Activated effector memory CD4-positive, alpha-beta T cell treated with Interleukin-2 at 50 U/mL for 16 hours (primary cell): Measurements from ENCODE around the gene C2CD4D.

Source experiments
- DNase-seq: peaks from one replicate; pipeline ENCODE4 v3.0.0-alpha.2; 2020

C2CD4D gene

DNA sequence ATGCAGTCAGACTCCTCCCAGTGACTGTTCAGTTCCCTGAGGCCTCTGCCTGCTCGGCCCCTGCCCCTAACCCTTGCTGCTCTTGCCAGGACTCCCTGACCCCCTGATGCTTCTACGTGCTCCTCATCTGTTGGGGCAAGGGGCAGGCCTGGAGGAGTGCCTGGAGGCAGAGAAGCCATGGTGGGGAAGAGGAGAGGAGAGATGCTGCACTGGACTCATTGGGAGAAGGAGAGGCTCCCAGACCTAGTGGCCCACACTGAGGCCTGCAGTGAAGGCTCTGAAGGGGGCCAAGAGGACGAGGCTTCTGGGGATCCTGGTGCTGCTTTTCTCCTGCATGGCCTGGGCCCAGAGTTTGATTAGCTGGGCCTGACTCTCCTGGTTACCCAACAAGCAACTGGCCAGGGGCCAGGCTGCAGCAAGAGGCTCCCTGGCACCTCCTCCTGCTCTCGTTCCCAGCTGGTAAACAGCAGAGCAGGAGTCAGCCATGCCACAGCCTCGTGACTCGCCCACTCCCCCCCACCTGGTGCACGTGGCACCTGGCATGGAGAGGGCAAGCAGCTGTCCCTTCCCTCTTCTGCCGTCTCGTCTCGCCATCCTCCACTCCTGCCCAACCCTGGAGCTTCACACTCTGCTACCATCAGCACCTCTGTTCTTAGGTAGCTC lies 7.2 kb downstream of the C2CD4D start:
- DNase-seq = no peak

GRCh38 chr1:151831605-151832004 lies 8.0 kb downstream of the C2CD4D start, which contains the start of gene RORC:
Gene RORC, minus strand, starts transcription at chr1:151831802. Its CDS starts 38 bp downstream, at chr1:151831764.
- DNase-seq = no peak

DNA sequence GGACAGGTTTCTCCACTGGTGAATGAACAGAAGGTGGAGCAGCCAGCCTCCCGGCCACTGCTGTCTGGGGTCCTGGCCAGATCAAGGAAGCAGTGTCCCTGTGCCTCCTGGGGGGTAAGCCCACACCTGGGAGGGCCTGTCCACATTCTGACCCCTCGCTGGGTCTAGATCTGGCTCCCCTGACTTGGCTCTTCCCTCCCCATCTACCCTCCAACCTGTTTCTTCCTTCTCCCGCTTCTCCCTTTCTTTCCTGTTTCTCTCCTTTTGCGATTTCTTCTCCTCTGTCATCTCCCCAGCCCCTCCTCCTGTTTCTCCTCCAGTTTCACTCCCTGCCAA lies 8.4 kb downstream of the C2CD4D start:
- DNase-seq = no peak

DNA sequence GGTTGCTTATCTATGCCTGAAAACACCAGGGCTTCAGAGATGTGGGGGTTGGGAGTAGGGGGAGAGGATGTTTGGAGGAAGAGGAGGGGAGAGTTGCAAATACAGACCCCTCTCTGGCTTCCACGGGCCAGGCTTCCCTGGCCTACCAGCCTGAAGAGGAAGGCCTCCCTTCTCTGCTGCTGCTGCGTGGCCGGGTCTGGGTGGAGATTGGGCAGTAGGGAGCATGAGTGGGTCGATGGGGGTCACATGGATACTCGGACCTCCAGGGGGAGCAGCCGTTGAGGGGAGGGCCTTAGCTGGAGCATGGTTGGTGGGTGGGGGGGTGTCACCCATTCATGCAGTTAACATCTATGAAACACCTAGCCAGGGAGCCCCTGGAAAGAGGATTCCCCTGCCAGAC lies 9.6 kb downstream of the C2CD4D start:
- DNase-seq = no peak

GRCh38 chr1:151829352-151830046 lies 10.1 kb downstream of the C2CD4D start:
- no peak for DNase-seq

- DNase-seq = no peak
Measured at GRCh38 chr1:151828921-151829320, 10.7 kb downstream of the C2CD4D start.

DNA sequence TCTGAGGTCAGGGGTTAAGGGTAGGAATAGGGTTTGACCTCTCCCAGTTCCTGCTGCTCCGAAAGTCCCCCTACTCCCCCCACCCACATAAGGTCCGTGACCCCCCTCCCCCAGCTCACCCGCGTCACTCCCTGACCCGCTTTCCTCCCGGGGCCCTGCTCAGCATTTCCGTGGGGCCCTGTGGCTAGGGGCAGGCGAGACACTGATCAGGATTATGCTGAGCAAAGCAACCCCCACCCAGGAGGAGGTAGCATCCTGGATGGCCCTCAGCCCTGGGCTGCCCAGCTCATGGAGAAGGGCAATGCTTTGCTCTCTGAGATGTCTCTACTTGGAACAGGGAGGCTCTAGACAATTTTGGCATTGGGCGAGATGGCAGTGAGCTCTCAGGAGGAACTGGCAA lies 11.8 kb downstream of the C2CD4D start:
- DNase-seq = no peak

- no peak for DNase-seq
Measured at GRCh38 chr1:151825751-151826660, 13.6 kb downstream of the C2CD4D start.

DNA sequence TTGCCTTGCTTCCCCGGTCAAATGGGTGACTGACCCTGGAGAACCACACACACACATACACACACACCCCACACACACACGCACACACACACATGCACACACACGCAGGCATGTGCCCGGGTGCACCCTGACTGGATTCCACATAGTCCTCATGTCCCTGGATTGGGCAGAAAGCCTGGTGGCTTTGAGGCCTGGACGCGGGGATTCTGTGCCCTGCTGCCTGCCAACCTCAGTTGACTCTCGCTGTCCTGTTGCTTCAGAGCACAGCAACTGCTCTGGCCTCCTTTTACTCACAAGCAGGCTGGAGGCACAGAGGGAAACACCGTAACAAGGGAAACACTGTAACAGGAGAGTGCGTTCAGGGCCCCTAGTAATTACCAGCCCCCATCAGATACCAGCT lies 14.4 kb downstream of the C2CD4D start:
- no peak for DNase-seq

DNA sequence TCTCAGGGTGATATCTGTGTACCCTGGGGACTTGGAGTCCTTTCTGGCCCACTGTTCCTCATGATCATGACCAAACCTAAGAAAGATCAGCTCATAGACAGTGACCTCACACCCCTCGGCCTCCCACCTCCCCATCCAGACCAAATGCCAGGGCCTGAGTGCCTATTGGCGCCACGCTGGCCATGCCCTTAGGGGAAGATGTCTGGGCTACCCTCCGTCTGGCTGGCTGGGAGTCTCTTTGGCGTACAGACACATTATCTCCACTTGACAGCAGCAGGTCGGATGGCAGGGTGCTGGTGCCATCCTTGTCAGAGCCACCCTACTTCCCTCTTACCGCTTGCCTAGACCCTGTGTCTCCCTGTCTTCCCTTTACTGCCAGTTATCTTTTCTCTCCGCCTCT lies 16.4 kb downstream of the C2CD4D start:
- no peak for DNase-seq

GRCh38 chr1:151822404-151822803 lies 17.2 kb downstream of the C2CD4D start:
- DNase-seq = no peak

GRCh38 chr1:151820940-151821339 lies 18.7 kb downstream of the C2CD4D start:
- DNase-seq = no peak

DNA sequence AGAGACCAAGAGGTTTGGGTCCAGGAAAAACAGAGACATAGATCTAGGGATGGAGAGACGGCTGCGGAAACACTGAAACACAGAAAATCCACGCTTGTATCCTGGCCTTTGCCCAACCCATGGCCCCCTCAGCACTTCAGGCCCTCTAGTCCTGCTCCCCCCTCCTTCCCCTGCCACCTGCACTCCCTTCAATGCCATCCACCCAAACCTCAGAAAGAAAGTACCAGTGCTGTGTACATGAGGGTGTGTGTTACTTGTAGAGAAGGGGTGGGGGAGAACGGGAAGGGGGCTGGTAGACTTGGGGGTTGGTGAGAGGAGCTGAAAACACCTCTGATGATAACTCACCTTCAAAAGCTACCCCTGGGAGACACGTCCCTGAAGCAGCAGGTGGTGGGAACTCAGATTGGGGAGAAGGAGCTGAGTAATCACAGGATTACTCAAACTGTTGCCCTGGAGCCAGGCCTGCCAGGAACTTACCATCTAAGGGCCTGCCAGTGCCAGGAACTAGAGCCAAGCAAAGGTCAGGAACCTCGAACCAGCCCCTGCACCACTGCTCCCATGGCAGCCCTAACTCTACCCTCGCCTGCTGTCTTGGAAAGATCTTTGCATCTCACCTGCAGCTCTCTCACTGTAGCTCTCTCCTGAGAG lies 19.5 kb downstream of the C2CD4D start:
- DNase-seq = no peak

DNA sequence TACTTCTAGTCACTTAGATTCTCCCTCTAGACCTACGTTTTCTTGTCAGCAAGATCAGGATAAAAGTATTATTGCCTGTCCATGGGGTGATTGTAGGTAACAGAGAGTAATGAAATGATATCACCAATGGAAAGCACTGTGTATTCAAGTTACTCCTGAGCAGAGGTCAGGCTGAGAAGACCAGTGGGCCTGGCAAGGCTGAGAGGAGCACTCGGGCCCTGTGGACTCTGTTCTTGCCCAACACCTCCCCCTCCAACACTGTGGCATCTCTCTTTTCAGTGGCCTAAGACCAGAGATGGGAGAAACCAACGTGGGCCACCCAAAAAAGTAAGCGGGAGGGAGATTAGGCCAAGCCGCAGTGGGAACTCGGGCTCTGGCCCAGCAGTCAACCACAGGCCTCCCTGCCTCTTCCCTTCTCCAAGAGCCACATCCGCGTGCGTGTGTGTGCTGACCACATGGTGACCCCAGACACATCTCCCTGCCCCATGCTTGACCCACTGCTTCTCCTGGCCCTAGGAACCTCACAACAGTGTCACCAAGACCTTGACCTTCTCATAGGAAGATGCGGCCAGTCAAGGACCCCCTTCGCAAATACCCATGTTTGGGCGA lies 20.3 kb downstream of the C2CD4D start:
- no peak for DNase-seq

DNA sequence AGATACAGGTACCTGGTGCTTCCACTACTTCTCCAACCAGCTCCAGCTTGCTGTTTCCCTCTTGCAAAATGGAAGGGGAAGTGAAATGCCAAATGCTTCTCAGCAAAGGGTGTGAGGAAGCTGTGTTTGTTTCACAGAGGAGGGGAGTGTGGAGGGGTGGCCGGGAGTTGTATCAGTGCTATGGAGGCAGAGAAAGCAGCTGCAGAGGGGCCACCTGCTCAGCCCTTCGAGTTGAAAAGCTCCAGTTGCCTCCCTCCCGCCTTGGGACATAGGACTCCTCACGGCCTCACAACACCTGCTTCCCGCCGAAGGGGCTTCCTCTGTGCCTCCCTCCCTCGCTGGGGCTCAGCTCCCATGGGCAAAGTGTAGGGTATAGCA lies 22.3 kb downstream of the C2CD4D start:
- DNase-seq = no peak

GRCh38 chr1:151816548-151817352 lies 22.9 kb downstream of the C2CD4D start:
- DNase-seq = no peak

GRCh38 chr1:151815716-151816327 lies 23.8 kb downstream of the C2CD4D start:
- DNase-seq = peak; percentile 66

GRCh38 chr1:151814971-151815545 lies 24.6 kb downstream of the C2CD4D start:
- no peak for DNase-seq

- no peak for DNase-seq
Measured at GRCh38 chr1:151814426-151814825, 25.2 kb downstream of the C2CD4D start.

DNA sequence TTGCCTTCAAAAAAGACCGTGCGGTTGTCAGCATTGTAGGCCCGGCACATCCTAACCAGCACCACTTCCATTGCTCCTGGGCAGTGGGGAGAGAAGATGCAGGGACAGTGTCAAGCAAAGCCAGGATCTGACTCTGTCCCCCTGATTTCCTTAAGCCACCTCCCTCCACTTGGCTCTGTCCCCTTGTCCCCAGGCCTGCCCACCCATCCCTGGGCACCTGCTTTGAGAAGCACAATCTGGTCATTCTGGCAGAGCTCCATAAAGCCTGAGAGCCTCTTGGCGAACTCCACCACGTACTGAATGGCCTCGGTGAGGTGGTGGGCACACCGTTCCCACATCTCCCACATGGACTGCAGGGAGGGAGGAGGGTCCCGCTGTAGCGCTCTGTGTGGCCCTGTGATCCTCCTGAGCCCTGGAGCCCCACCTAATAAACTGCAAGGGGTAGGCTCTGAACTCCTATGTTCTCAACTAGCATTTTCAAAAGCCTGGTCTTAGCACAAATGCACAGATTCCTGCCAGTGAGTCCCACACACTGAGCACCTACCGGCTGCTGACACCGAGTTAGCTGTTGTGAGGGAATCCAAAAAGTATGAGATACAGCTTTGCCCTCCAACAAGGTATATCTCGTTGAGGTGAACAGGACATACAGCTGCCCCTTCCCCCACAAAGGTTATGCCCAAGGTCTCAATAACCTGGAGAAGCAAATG lies 26.2 kb downstream of the C2CD4D start:
- no peak for DNase-seq
